ENCODE results near the gene MTHFD2.
"Not testable (repeated sequence)": the region's sequence is repeated elsewhere in the genome, so short reads cannot be mapped to it uniquely, and the experiment has no call there.

Gene MTHFD2

GRCh38 chr2:74226648-74227213 is 28.3 kb downstream of the MTHFD2 start:
- Mint-ChIP-seq H3K4me3 (no peak overlapping the region), H3K27ac (no peak overlapping the region), H3K9me3 (no peaks in the 10 kb centered on the region), H3K4me1 (peaks cover 7% of the 10 kb centered on the region), H3K36me3 (ENCODE audit: low read depth) (peaks cover 4% of the 10 kb centered on the region), H3K27me3 (ENCODE audit: low read depth) (no peaks in the 10 kb centered on the region)
- TF ChIP-seq CTCF (IDR thresholded peaks at IDR 0.05; ENCODE audit: unreplicated experiment in 3 of 3) = no peak

- H3K27me3 Mint-ChIP-seq (ENCODE audit: low read depth) = no peaks in the 10 kb centered on the region
- no peaks in the 10 kb centered on the region for H3K9me3 Mint-ChIP-seq
- peaks cover 5% of the 10 kb centered on the region for H3K36me3 Mint-ChIP-seq (ENCODE audit: low read depth)
- peaks cover 7% of the 10 kb centered on the region for H3K4me1 Mint-ChIP-seq
- no peak overlapping the region for H3K27ac Mint-ChIP-seq
- H3K4me3 Mint-ChIP-seq = no peak overlapping the region
- TF ChIP-seq CTCF (IDR thresholded peaks at IDR 0.05; ENCODE audit: unreplicated experiment in 3 of 3) = no peak
These were observed 29.2 kb downstream of the MTHFD2 start for GRCh38 chr2:74227646-74228045.

GRCh38 chr2:74228772-74229171 is 30.4 kb downstream of the MTHFD2 start:
- TF ChIP-seq CTCF (IDR thresholded peaks at IDR 0.05; ENCODE audit: unreplicated experiment in 3 of 3) = no peak
- H3K4me1 Mint-ChIP-seq = peaks cover 7% of the 10 kb centered on the region
- H3K4me3 Mint-ChIP-seq = no peak overlapping the region
- H3K27me3 Mint-ChIP-seq (ENCODE audit: low read depth) = no peaks in the 10 kb centered on the region
- H3K36me3 Mint-ChIP-seq (ENCODE audit: low read depth) = peaks cover 5% of the 10 kb centered on the region
- H3K27ac Mint-ChIP-seq = no peak overlapping the region
- no peaks in the 10 kb centered on the region for H3K9me3 Mint-ChIP-seq

GRCh38 chr2:74229865-74230264 is 31.4 kb downstream of the MTHFD2 start:
- not testable (repeated sequence) for H3K27me3 Mint-ChIP-seq (ENCODE audit: low read depth); H3K4me3 Mint-ChIP-seq; H3K36me3 Mint-ChIP-seq (ENCODE audit: low read depth); H3K4me1 Mint-ChIP-seq; H3K9me3 Mint-ChIP-seq; H3K27ac Mint-ChIP-seq

- peaks cover 5% of the 10 kb centered on the region for H3K36me3 Mint-ChIP-seq (ENCODE audit: low read depth)
- H3K9me3 Mint-ChIP-seq = no peaks in the 10 kb centered on the region
- no peaks in the 10 kb centered on the region for H3K4me1 Mint-ChIP-seq
- no peaks in the 10 kb centered on the region for H3K27me3 Mint-ChIP-seq (ENCODE audit: low read depth)
- no peak overlapping the region for H3K4me3 Mint-ChIP-seq
- no peak for TF ChIP-seq CTCF (IDR thresholded peaks at IDR 0.05; ENCODE audit: unreplicated experiment in 3 of 3)
- H3K27ac Mint-ChIP-seq = no peak overlapping the region
These were observed 34.0 kb downstream of the MTHFD2 start for GRCh38 chr2:74232426-74232825.

- H3K27me3 Mint-ChIP-seq (ENCODE audit: low read depth) = no peaks in the 10 kb centered on the region
- no peak overlapping the region for H3K27ac Mint-ChIP-seq
- peaks cover 5% of the 10 kb centered on the region for H3K36me3 Mint-ChIP-seq (ENCODE audit: low read depth)
- no peaks in the 10 kb centered on the region for H3K9me3 Mint-ChIP-seq
- TF ChIP-seq CTCF (IDR thresholded peaks at IDR 0.05; ENCODE audit: unreplicated experiment in 3 of 3) = no peak
- H3K4me1 Mint-ChIP-seq = no peaks in the 10 kb centered on the region
- no peak overlapping the region for H3K4me3 Mint-ChIP-seq
These were observed 35.2 kb downstream of the MTHFD2 start for GRCh38 chr2:74233648-74234047.

Data from nephron (organoid).